Trophoblast cell (in vitro differentiated cells and primary cell): ENCODE results near the gene CACNA1B.

Experiments used
- DNase-seq, 2 donors: peaks; one replicate each; pipeline ENCODE4 v3.0.0-alpha.2; 2016
- H2AFZ ChIP-seq: 2 replicates; pipeline ENCODE4 v1.6.1; 2013; ENCODE audit warnings: low read length, moderate library complexity, mild to moderate bottlenecking; ENCODE audit not compliant: insufficient read depth, poor library complexity
- H2AK5ac ChIP-seq: 2 replicates; pipeline ENCODE4 v1.6.1; 2013; ENCODE audit warnings: mild to moderate bottlenecking, low read length
- H2BK120ac ChIP-seq: 2 replicates; pipeline ENCODE4 v1.6.1; 2013; ENCODE audit warnings: low read length, mild to moderate bottlenecking, moderate library complexity; ENCODE audit not compliant: insufficient read depth, poor library complexity
- H2BK12ac ChIP-seq: 2 replicates; pipeline ENCODE4 v1.6.1; 2013; ENCODE audit warnings: mild to moderate bottlenecking, low read length, moderate library complexity
- H2BK5ac ChIP-seq: 2 replicates; pipeline ENCODE4 v1.6.1; 2013; ENCODE audit warnings: low read length, low read depth, moderate library complexity, mild to moderate bottlenecking; ENCODE audit not compliant: poor library complexity
- H3K14ac ChIP-seq: 2 replicates; pipeline ENCODE4 v1.6.1; 2013; ENCODE audit warnings: mild to moderate bottlenecking, low read length
- H3K18ac ChIP-seq: 2 replicates; pipeline ENCODE4 v1.6.1; 2013; ENCODE audit warnings: mild to moderate bottlenecking, low read length
- H3K23ac ChIP-seq: 2 replicates; pipeline ENCODE4 v1.6.1; 2013; ENCODE audit warnings: low read length
- H3K27ac ChIP-seq: 2 replicates; pipeline ENCODE4 v1.5.1; 2013; ENCODE audit warnings: low read depth, mild to moderate bottlenecking, inconsistent platforms, low read length, moderate library complexity
- H3K27me3 ChIP-seq: 2 replicates; pipeline ENCODE4 v1.6.1; 2013; ENCODE audit warnings: inconsistent platforms, mild to moderate bottlenecking, low read length, moderate library complexity; ENCODE audit not compliant: insufficient read depth
- H3K36me3 ChIP-seq, 2 experiments: 1 replicate in 1 of 2; 2 replicates in 1 of 2; pipeline ENCODE4 v1.6.1; 2013; ENCODE audit warnings: low read length in 2 of 2, mild to moderate bottlenecking in 2 of 2, moderate library complexity in 1 of 2; ENCODE audit not compliant: insufficient read depth in 2 of 2, control insufficient read depth in 1 of 2
- H3K4ac ChIP-seq: 2 replicates; pipeline ENCODE4 v1.6.1; 2013; ENCODE audit warnings: low read depth, mild to moderate bottlenecking, low read length, moderate library complexity
- H3K4me1 ChIP-seq, 2 experiments: 1 replicate in 1 of 2; 2 replicates in 1 of 2; pipeline ENCODE4 v1.6.1; 2013; ENCODE audit warnings: low read length in 2 of 2, mild to moderate bottlenecking in 2 of 2, moderate library complexity in 1 of 2; ENCODE audit not compliant: insufficient read depth in 2 of 2, control insufficient read depth in 1 of 2
- H3K4me2 ChIP-seq: 2 replicates; pipeline ENCODE4 v1.6.1; 2013; ENCODE audit warnings: inconsistent platforms, mild to moderate bottlenecking, low read length, moderate library complexity
- H3K4me3 ChIP-seq: 2 replicates; pipeline ENCODE4 v1.5.1; 2013; ENCODE audit warnings: mild to moderate bottlenecking, low read depth, low read length, inconsistent platforms
- H3K79me1 ChIP-seq: one replicate; pipeline ENCODE4 v1.6.1; 2013; ENCODE audit warnings: low read length
- H3K79me2 ChIP-seq: 2 replicates; pipeline ENCODE4 v1.6.1; 2013; ENCODE audit warnings: low read length, mild to moderate bottlenecking; ENCODE audit not compliant: control insufficient read depth, insufficient read depth, poor library complexity
- H3K9ac ChIP-seq: 2 replicates; pipeline ENCODE4 v1.6.1; 2013; ENCODE audit warnings: mild to moderate bottlenecking, low read length
- H3K9me3 ChIP-seq: 2 replicates; pipeline ENCODE4 v1.6.1; 2013; ENCODE audit warnings: low read depth, mild to moderate bottlenecking, control low read depth, inconsistent platforms, low read length; ENCODE audit not compliant: insufficient read depth
- H4K12ac ChIP-seq: 2 replicates; pipeline ENCODE4 v1.6.1; 2013; ENCODE audit warnings: low read depth, mild to moderate bottlenecking, low read length, moderate library complexity
- H4K8ac ChIP-seq: 2 replicates; pipeline ENCODE4 v1.6.1; 2013; ENCODE audit warnings: low read depth, mild to moderate bottlenecking, low read length, moderate library complexity
- H4K91ac ChIP-seq: one replicate; pipeline ENCODE4 v1.6.1; 2013; ENCODE audit warnings: low read depth, mild to moderate bottlenecking, low read length, moderate library complexity
- WGBS: extraction: QIAGEN DNeasy Blood & Tissue Kit; methylation state at CpG from one replicate; pipeline ENCODE4 v1.1.7; 2013; ENCODE audit warnings: missing lambda C conversion rate; ENCODE audit not compliant: insufficient read length, insufficient coverage; ENCODE audit errors: extremely low coverage; 5-methylcytosine and 5-hydroxymethylcytosine counted together

CACNA1B gene

DNA sequence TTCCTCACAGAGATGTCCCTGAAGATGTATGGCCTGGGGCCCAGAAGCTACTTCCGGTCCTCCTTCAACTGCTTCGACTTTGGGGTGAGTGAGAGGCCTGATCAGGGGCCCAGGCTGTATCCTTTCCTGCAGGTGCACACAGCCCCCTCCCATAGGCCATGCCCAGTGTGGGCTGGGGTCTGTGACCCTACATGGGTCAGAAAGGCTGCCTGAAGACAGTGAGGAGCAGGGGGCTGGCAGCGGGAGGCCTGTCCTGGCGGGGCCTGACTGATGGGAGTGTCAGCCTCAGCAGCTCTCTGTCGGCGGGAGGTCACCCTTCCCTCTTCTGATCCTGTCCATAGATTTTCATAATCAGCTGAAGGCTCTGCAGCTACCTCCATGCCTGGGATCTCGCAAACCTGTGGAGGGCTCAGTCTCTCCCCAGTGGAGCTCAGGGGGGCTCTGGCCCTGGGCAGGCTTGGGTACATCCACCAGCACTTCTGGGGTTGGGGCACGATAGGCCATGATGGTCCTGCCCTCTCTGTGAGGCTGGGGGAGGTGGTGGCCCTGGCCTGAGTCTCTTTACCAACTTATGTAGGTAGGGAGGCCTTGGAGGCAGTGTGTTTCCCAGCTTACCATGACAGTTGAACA, 98.5 kb downstream of the CACNA1B start:
- Histone ChIP-seq H2AFZ (no peak overlapping the region), H3K9ac (no peak overlapping the region), H4K12ac (no peak overlapping the region), H3K18ac (no peak overlapping the region), H3K4me3 (no peak overlapping the region), H3K27me3 (no peaks in the 10 kb centered on the region), H2BK12ac (no peak overlapping the region), H2AK5ac (no peak overlapping the region), H2BK120ac (no peak overlapping the region), H3K14ac (no peak overlapping the region), H4K91ac (no peak overlapping the region), H3K4me2 (no peak overlapping the region), H3K79me1 (no peaks in the 10 kb centered on the region), H3K4me1 (no peaks in the 10 kb centered on the region), H3K36me3 (no peaks in the 10 kb centered on the region), H4K8ac (no peak overlapping the region), H3K27ac (no peak overlapping the region), H3K79me2 (no peaks in the 10 kb centered on the region), H3K4ac (no peak overlapping the region), H3K9me3 (peaks cover 30% of the 10 kb centered on the region), H2BK5ac (no peak overlapping the region), H3K23ac (no peak overlapping the region)
- WGBS, result no CpG with 5 or more reads among the region's 8 CpGs
- DNase-seq, result no peak

GRCh38 chr9:137977571-137978261, 100.1 kb downstream of the CACNA1B start:
- no peak overlapping the region for H3K9ac ChIP-seq
- no peak overlapping the region for H2BK120ac ChIP-seq
- H3K23ac ChIP-seq, result no peak overlapping the region
- H3K4me1 ChIP-seq, result no peaks in the 10 kb centered on the region
- no peak overlapping the region for H3K4ac ChIP-seq
- H2BK12ac ChIP-seq, result no peak overlapping the region
- H3K14ac ChIP-seq, result no peak overlapping the region
- DNase-seq, result no peak
- WGBS, result no CpG with 5 or more reads among the region's 8 CpGs
- no peak overlapping the region for H4K12ac ChIP-seq
- H2AK5ac ChIP-seq, result no peak overlapping the region
- H3K36me3 ChIP-seq, result no peaks in the 10 kb centered on the region
- H3K9me3 ChIP-seq, result peaks cover 23% of the 10 kb centered on the region
- no peak overlapping the region for H4K8ac ChIP-seq
- no peaks in the 10 kb centered on the region for H3K79me1 ChIP-seq
- no peak overlapping the region for H4K91ac ChIP-seq
- H2BK5ac ChIP-seq, result no peak overlapping the region
- H3K79me2 ChIP-seq, result no peaks in the 10 kb centered on the region
- H3K4me3 ChIP-seq, result no peak overlapping the region
- no peaks in the 10 kb centered on the region for H3K27me3 ChIP-seq
- no peak overlapping the region for H3K27ac ChIP-seq
- no peak overlapping the region for H3K4me2 ChIP-seq
- no peak overlapping the region for H3K18ac ChIP-seq
- H2AFZ ChIP-seq, result no peak overlapping the region

GRCh38 chr9:137978262-137978714, 100.7 kb downstream of the CACNA1B start:
- H2BK120ac ChIP-seq, result no peak overlapping the region
- H4K12ac ChIP-seq, result no peak overlapping the region
- H3K4me2 ChIP-seq, result no peak overlapping the region
- no peak overlapping the region for H3K9ac ChIP-seq
- no peaks in the 10 kb centered on the region for H3K4me1 ChIP-seq
- WGBS, result no CpG with 5 or more reads among the region's 4 CpGs
- no peak overlapping the region for H2BK5ac ChIP-seq
- H3K79me2 ChIP-seq, result no peaks in the 10 kb centered on the region
- no peak overlapping the region for H3K27ac ChIP-seq
- H2AFZ ChIP-seq, result no peak overlapping the region
- H3K18ac ChIP-seq, result no peak overlapping the region
- H2BK12ac ChIP-seq, result no peak overlapping the region
- H3K27me3 ChIP-seq, result no peaks in the 10 kb centered on the region
- H2AK5ac ChIP-seq, result no peak overlapping the region
- H3K4ac ChIP-seq, result no peak overlapping the region
- no peak overlapping the region for H3K14ac ChIP-seq
- no peak overlapping the region for H4K8ac ChIP-seq
- no peak overlapping the region for H3K23ac ChIP-seq
- H3K9me3 ChIP-seq, result peaks cover 21% of the 10 kb centered on the region
- no peak for DNase-seq
- H3K36me3 ChIP-seq, result no peaks in the 10 kb centered on the region
- no peaks in the 10 kb centered on the region for H3K79me1 ChIP-seq
- H3K4me3 ChIP-seq, result no peak overlapping the region
- no peak overlapping the region for H4K91ac ChIP-seq

DNA sequence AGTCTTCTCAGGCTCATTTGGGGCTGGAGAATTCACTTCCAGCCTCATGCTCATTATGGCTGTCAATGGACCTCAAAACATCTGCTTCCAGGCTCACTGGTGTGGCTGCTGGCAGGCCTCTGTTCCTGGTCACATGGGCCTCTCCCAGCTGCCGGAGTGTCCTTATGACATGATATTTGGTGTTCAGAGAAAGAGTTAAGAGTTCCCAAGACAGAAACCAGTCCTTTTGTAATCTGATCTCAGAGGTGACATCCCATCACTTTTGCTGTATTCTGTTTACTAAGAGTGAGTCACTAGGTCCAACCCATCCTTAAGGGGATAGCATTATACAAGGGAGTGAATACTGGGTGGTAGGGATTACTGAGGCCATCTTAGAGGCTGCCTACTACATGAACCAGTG, 104.6 kb downstream of the CACNA1B start:
- Histone ChIP-seq H2BK120ac (no peak overlapping the region), H2BK12ac (no peak overlapping the region), H4K91ac (no peak overlapping the region), H3K18ac (no peak overlapping the region), H3K14ac (no peak overlapping the region), H3K27me3 (no peaks in the 10 kb centered on the region), H2BK5ac (no peak overlapping the region), H3K4me3 (no peak overlapping the region), H3K23ac (no peak overlapping the region), H2AK5ac (no peak overlapping the region), H3K4me1 (no peaks in the 10 kb centered on the region), H3K4me2 (no peak overlapping the region), H3K27ac (no peak overlapping the region), H4K8ac (no peak overlapping the region), H3K4ac (no peak overlapping the region), H3K79me1 (no peaks in the 10 kb centered on the region), H3K9ac (no peak overlapping the region), H3K9me3 (peaks cover 34% of the 10 kb centered on the region), H4K12ac (no peak overlapping the region), H3K79me2 (no peaks in the 10 kb centered on the region), H2AFZ (no peak overlapping the region), H3K36me3 (no peaks in the 10 kb centered on the region)
- no peak for DNase-seq
- no CpG with 5 or more reads among the region's 1 CpG for WGBS
